Breast epithelium (tissue), 4 donors: ENCODE results near the gene CDH3. TPM values are rescaled to one million over a fixed set of nuclear protein-coding genes. Genes with fewer than 3 reads are reported as not detected.
A peak's percentile ranks its signal among the peaks of the same experiment; 100 is the strongest.

Source experiments
- DNase-seq, 2 donors: peaks; one replicate each; pipeline ENCODE4 v3.0.0-alpha.2; 2019; ENCODE audit warnings: low spot score in 2 of 2
- H3K27ac ChIP-seq, 2 donors: fragments of 200-600 bp; sonication (generic) in 1 of 2; one replicate each; pipeline ENCODE4 v1.5.1; 2016 to 2019; ENCODE audit warnings: mild to moderate bottlenecking in 1 of 2
- H3K27me3 ChIP-seq, 2 donors: fragments of 200-600 bp; sonication (generic) in 1 of 2; one replicate each; pipeline versions ENCODE4 v1.5.1 to v1.6.0; 2017 to 2019; ENCODE audit warnings: control low read depth in 1 of 2, mild to moderate bottlenecking in 1 of 2
- H3K36me3 ChIP-seq: fragments of 200-600 bp; one replicate; pipeline ENCODE4 v1.5.1; 2019
- H3K4me1 ChIP-seq, 2 donors: fragments of 200-600 bp; sonication (generic); one replicate each; pipeline ENCODE4 v1.5.1; 2016 to 2019; ENCODE audit warnings: control low read depth in 1 of 2
- H3K4me3 ChIP-seq, 3 donors: fragments of 200-600 bp; sonication (generic); 1 replicate in 2 of 3; 2 replicates in 1 of 3; pipeline ENCODE4 v1.5.1; 2016 to 2019; ENCODE audit warnings: mild to moderate bottlenecking in 3 of 3, moderate library complexity in 2 of 3
- H3K9me3 ChIP-seq, 2 donors: fragments of 200-600 bp; sonication (generic) in 1 of 2; one replicate each; pipeline ENCODE4 v1.5.1; 2016 to 2019; ENCODE audit warnings: control low read depth in 1 of 2
- POLR2A ChIP-seq: fragments of 450-650 bp; IDR thresholded peaks from one replicate; pipeline ENCODE4 v1.6.1; 2016; ENCODE audit warnings: antibody characterized with exemption, mild to moderate bottlenecking, moderate library complexity
- POLR2AphosphoS5 ChIP-seq, 3 donors: sonication (generic); formaldehyde crosslinking; IDR thresholded peaks; one replicate each; pipeline ENCODE4 v1.6.1; 2017; ENCODE audit warnings: antibody characterized with exemption in 3 of 3
- intact Hi-C: fragments of 100-400 bp; cut with DNase I; formaldehyde crosslinking; loops from one replicate; pipeline ENCODE4 v1.15.1; 2023; ENCODE audit warnings: low total_unique reads
- total RNA-seq, 3 donors: library from RNA; depleted of rRNA; stranded (reverse); fragments of >200 nt; gene quantifications; one replicate each; pipeline ENCODE4 v1.1.0, GENCODE V29; 2016
- TF ChIP-seq, protein P1 (sequence below), 3 donors: fragments of 450-650 bp; IDR thresholded peaks; one replicate each; pipeline ENCODE4 v1.5.1; 2016 to 2017; ENCODE audit warnings: antibody characterized with exemption in 3 of 3, mild to moderate bottlenecking in 3 of 3, moderate library complexity in 3 of 3

CDH3 gene
- total RNA-seq: 10 to 100 TPM in 2 of 3 donors, under 1 TPM in 1; 0.32 to 62.6 (median 39.0) TPM

DNA sequence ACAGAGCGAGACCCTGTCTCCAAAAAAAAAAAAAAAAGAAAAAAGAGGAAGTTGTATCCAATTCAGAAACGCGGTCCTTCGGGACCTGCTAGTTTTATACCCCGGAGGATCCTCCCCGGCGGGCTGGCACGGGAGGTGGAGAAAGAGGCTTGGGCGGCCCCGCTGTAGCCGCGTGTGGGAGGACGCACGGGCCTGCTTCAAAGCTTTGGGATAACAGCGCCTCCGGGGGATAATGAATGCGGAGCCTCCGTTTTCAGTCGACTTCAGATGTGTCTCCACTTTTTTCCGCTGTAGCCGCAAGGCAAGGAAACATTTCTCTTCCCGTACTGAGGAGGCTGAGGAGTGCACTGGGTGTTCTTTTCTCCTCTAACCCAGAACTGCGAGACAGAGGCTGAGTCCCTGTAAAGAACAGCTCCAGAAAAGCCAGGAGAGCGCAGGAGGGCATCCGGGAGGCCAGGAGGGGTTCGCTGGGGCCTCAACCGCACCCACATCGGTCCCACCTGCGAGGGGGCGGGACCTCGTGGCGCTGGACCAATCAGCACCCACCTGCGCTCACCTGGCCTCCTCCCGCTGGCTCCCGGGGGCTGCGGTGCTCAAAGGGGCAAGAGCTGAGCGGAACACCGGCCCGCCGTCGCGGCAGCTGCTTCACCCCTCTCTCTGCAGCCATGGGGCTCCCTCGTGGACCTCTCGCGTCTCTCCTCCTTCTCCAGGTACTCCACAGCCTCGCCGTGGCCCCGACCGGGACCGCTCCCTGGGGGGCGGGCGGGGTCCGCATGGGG, at the start of gene CDH3:
TSS of gene CDH3 (plus strand) at position 596 of the 779 bp plus-strand sequence. CDS start at position 666, 70 bp downstream.
- peak; percentile 61 to 87 for DNase-seq

DNA sequence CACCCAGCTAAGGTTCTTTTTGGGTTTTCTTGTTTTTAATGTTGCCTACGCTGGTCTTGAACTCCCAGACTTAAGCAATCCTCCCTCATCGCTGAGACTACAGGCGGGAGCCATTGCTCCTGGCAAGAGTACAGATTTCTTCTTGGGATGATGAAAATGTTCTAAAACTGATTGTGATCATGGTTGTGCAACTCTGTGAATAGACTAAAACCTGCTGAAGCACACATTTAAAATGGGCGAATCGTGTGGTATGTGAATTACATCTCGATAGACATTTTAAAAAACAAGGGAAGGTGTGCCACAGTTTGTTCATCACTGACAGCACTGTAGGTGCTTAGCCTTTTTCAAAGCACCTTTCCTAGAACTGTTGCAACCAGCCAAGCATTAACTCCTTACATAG, 48.8 kb upstream of the CDH3 start:
- Histone ChIP-seq H3K27me3 (no peaks in the 10 kb centered on the region), H3K4me3 (no peak overlapping the region), H3K9me3 (peaks cover 0 to 4% of the 10 kb centered on the region in 2 donors), H3K4me1 (no peaks in the 10 kb centered on the region), H3K36me3 (no peaks in the 10 kb centered on the region), H3K27ac (no peak overlapping the region)
- intact Hi-C loops: no loop called here
- TF ChIP-seq, protein P1, sequence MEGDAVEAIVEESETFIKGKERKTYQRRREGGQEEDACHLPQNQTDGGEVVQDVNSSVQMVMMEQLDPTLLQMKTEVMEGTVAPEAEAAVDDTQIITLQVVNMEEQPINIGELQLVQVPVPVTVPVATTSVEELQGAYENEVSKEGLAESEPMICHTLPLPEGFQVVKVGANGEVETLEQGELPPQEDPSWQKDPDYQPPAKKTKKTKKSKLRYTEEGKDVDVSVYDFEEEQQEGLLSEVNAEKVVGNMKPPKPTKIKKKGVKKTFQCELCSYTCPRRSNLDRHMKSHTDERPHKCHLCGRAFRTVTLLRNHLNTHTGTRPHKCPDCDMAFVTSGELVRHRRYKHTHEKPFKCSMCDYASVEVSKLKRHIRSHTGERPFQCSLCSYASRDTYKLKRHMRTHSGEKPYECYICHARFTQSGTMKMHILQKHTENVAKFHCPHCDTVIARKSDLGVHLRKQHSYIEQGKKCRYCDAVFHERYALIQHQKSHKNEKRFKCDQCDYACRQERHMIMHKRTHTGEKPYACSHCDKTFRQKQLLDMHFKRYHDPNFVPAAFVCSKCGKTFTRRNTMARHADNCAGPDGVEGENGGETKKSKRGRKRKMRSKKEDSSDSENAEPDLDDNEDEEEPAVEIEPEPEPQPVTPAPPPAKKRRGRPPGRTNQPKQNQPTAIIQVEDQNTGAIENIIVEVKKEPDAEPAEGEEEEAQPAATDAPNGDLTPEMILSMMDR (IDR thresholded peaks at IDR 0.05): no peak
- TF ChIP-seq POLR2A (no peak), POLR2AphosphoS5 (IDR thresholded peaks at IDR 0.05) (no peak)
- no peak for DNase-seq

More for the DNA sequence above, at the start of gene CDH3:
- no peaks in the 10 kb centered on the region for H3K9me3 ChIP-seq
- peaks cover 0 to 12% of the 10 kb centered on the region in 2 donors for H3K4me1 ChIP-seq
- intact Hi-C loops: no loop called here
- peak within 1 kb of the TSS; percentile 75 to 87 for H3K27ac ChIP-seq
- TF ChIP-seq POLR2A: peak; percentile 16
- TF ChIP-seq, protein P1 (IDR thresholded peaks at IDR 0.05): no peak
- peak in 1 of 3 donors; percentile 49 for TF ChIP-seq POLR2AphosphoS5 (IDR thresholded peaks at IDR 0.05)
- peaks cover 0 to 11% of the 10 kb centered on the region in 2 donors for H3K27me3 ChIP-seq
- H3K4me3 ChIP-seq: peak within 1 kb of the TSS; percentile 6 to 81 (median 81)
- no peaks in the 10 kb centered on the region for H3K36me3 ChIP-seq

DNA sequence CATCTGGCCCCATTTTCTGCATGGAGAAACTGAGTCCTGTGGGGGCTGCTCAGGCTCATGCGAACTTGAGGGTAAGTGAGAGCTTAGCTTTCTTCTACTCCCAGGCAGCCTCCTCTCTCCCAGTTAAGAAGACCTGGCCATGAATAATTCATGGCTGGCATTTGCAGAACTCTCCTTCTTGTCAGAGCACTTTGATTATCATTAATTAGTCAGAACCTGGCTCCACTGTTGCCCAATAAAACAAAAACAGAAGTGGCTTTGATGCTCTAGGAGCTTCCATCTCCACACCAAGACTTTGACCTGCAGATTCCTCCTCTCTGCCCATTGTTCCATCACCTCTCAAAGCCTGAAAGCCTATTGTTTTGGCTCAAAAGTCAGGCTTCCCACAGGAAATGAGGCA, 45.5 kb upstream of the CDH3 start:
- no peak for DNase-seq

DNA sequence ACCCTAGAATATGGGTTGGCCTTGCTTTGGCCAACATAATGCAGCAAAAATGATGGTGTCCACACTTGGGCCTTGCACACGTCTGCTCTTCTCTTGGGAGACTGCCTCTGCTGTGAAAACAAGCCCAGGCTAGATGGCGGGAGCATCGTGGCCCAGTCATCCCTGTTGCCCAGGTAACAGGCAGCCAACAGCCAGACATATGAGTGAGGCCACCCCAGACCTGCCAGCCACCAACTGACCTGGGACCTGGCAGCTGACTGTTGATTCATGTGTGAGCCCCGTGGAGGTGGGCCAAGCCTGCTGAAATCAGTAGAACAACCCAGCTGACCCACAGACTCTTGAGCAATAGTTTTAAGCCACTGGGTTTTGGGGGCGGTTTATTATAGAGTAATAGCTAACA, 39.4 kb upstream of the CDH3 start:
- Histone ChIP-seq H3K36me3 (no peaks in the 10 kb centered on the region), H3K9me3 (no peaks in the 10 kb centered on the region), H3K27ac (no peak overlapping the region), H3K27me3 (no peaks in the 10 kb centered on the region), H3K4me1 (no peaks in the 10 kb centered on the region), H3K4me3 (no peak overlapping the region)
- DNase-seq: peak in 1 of 2 donors; percentile 20
- intact Hi-C loops: no loop called here
- TF ChIP-seq, protein P1 (IDR thresholded peaks at IDR 0.05): no peak
- TF ChIP-seq POLR2AphosphoS5 (IDR thresholded peaks at IDR 0.05): no peak
- no peak for TF ChIP-seq POLR2A

More for the DNA sequence above, 45.5 kb upstream of the CDH3 start:
- H3K36me3 ChIP-seq: no peaks in the 10 kb centered on the region
- intact Hi-C loops: no loop called here
- TF ChIP-seq POLR2A: no peak
- no peaks in the 10 kb centered on the region for H3K9me3 ChIP-seq
- H3K4me3 ChIP-seq: no peak overlapping the region
- no peaks in the 10 kb centered on the region for H3K4me1 ChIP-seq
- H3K27me3 ChIP-seq: no peaks in the 10 kb centered on the region
- H3K27ac ChIP-seq: no peak overlapping the region

DNA sequence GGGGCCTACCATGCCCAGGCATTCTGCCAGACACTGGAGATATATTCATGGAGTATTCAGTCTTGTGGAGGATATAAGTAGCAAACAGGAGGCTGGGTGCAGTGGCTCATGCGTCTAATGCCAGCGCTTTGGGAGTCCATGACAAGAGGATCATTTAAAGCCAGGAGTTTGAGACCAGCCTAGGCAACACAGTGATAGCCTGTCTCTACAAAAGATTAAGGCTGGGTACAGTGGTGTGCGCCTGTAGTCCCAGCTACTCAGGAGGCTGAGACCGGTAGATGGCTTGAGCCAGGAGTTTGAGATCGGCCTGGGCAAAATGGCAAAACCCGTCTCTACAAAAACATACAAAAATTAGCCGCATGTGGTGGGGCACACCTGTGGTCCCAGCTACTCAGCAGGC, 37.7 kb upstream of the CDH3 start:
- TF ChIP-seq POLR2A: no peak
- TF ChIP-seq POLR2AphosphoS5 (IDR thresholded peaks at IDR 0.05): no peak
- TF ChIP-seq, protein P1 (IDR thresholded peaks at IDR 0.05): no peak
- Histone ChIP-seq H3K27ac (no peak overlapping the region), H3K36me3 (no peaks in the 10 kb centered on the region), H3K4me1 (no peaks in the 10 kb centered on the region), H3K27me3 (no peaks in the 10 kb centered on the region), H3K4me3 (no peak overlapping the region), H3K9me3 (no peaks in the 10 kb centered on the region)
- intact Hi-C loops: no loop called here
- no peak for DNase-seq
